ENCODE results near the gene POPDC3. TPM values are rescaled to one million over a fixed set of nuclear protein-coding genes. Genes with fewer than 3 reads are reported as not detected.
"Not testable (repeated sequence)": the region's sequence is repeated elsewhere in the genome, so short reads cannot be mapped to it uniquely, and the experiment has no call there.

The POPDC3 gene, protein sequence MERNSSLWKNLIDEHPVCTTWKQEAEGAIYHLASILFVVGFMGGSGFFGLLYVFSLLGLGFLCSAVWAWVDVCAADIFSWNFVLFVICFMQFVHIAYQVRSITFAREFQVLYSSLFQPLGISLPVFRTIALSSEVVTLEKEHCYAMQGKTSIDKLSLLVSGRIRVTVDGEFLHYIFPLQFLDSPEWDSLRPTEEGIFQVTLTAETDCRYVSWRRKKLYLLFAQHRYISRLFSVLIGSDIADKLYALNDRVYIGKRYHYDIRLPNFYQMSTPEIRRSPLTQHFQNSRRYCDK
- total RNA-seq (2014; rRNA removed; shearing (Covaris generic)) = 29.4 and 45.7 TPM in 2 replicates

DNA sequence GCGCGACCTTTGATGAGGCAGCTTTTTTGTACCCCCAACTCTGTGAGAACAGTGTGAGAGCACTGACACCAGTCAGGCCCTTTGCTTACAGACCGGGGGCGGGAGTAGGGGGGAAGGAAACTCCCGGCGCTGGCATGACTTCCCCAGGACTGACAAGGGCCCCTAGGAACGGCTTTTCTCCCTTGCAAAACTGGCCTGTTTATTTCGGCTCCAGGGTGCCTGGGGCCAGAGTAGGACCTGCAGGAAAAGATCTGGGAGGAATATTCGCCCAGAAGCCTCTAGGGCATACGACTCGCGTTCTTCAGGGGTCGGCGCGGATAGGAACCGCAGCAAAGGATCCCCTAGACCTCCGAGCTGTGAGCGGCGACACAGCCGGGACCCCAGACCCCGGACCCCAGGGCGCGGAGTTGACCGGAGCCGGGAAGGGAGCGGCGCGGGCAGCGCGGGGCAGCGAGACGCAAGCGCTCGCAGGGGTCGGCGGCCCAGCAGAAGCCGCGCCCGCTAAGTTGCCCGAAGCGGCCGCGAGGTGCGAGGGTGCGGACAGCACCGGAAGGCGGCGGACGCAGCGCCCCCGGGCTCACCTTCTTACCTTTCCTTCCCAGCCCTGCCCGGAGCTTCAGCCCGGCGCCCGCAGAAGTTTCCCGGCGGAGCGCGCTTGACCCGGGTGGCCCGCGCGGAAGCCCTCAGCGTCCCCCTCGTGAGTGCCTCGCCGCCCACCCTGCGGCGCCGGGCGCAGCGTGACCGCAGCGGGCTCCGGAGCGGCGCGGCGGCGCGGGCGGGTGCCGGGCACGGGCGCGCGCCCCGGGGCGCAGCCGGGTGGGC, at the start of gene POPDC3:
Gene POPDC3 (minus strand): TSS at position 771 of the 822 bp plus-strand sequence. CDS start 18,105 bp downstream, outside the sequence.
- DNase-seq (ENCODE audit: low spot score) = no peak

DNA sequence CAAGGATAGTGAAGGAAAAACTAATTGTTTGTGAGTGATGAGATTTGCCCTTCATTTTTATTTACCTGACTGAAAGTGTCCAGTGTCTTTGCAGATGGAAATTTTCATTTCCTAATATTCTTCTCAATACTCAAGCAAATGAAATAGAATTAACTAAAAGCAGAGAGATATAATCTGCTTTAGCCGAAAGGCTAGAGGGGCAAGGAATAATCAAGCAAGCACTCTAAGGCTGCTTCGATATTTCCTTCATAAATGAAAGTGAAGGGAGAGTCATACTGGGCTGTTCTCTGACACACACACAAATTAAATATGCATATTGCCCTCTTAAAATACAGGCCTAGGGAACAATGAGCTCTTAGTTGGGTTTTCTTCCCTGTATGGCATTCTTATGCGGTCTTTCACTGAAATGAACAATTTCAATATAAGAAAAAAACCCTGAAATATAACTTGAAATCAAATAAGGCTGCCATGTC, 47.5 kb upstream of the POPDC3 start:
- no peak for DNase-seq (ENCODE audit: low spot score)

DNA sequence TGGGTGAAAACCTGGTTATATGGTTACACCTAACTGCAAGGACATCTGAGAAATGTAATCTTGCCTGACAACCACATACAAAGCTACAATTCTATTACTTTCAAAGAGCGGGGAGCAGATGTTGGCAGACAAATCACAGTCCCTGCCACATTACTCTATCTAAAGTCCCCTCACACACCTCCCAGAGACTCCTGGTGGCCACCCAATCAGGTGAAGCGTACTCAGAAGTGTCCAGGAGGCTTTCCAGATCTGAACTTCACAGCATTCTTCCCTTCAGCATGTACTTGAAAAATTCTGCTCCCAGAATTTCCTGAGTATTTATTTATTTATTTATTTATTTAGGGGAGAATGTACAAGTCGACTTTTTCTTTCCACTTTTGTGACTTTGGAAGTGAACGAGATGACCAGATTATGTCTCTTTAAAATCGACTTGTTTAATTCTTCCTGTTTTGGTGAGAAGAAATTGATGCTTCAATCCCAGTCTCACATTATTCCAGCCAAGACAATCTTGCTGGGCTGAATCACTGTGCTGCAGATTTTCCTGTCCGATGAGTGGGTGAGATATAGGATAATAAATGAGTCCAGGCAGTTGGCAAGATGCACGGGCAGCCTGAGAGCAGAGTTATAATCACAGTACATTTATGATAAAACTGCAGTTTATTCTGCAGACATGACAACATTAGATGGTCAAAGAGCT, 46.9 kb upstream of the POPDC3 start:
- no peak for DNase-seq (ENCODE audit: low spot score)

DNA sequence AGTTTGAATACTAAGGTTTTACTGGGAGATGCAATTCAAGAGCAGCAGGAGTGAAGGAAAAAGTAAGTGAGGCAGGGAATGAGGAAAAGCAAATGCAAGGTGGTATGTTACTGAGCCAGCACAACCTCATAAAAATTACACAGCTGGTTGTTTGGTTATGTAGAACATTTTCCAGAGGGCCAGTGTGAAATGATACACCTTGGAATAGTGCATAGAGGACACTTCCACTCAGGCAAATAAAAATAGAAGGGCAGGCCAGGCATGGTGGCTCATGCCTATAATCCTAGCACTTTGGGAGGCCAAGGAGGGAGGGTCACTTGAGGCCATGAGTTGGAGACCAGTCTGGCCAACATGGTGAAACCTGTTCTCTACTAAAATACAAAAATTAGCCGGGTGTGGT, 43.4 kb upstream of the POPDC3 start:
- no peak for DNase-seq (ENCODE audit: low spot score)

DNA sequence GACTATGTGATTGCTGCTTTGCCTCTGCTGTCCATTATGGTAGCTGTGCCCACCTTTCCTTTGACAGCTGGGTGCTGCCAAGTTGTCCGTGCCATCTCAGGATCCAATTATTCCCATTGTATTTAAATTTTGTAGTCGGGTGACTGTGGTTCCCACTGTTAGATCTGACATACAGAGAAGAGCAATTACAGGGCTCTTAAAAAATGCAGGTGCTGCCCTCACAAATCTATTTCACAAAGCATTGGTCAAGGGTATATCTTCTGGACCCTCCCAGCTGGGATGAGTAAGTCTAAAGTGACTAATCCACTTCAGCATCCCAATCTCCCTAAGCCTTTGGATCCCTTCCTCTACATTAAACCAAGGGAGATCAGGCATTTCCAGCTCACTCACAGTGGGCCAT, 41.4 kb upstream of the POPDC3 start:
- peak; percentile 22 for DNase-seq (ENCODE audit: low spot score)

DNA sequence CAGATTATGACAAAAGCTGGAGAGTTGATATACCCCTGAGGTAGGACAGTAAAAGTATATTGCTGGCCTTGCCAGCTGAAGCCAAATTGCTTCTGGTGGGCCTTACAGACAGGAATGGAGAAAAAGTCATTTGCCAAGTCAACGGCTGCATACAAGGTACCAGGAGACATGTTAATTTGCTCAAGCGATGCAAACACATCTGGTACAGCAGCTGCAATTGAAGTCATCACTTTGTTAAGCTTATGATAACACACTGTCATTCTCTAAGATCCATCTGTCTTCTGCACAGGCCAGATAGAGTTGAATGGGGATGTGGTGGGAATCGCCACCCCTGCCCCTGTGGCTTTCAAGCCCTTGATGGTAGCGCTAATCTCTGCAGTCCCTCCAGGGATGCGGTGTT, 40.4 kb upstream of the POPDC3 start:
- no peak for DNase-seq (ENCODE audit: low spot score)

DNA sequence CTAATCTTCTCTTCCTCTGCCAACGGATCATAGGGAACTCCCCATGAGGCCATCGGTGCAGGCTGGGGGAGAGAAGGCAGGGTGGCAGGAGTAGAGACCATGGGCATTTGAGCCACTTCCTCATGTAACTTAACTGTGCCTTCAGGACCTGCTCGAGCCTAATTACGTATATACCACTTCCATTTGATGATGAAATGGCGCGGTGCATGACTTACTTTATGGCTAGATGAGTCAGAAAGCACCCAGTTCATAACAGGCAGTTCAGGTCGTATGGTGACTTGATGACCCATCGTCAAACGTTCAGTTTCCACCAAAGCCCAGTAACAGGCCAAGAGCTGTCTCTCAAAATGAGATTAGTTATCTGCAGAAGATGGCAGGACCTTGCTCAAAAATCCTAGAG, 39.4 kb upstream of the POPDC3 start:
- not testable (repeated sequence) for DNase-seq (ENCODE audit: low spot score)

DNA sequence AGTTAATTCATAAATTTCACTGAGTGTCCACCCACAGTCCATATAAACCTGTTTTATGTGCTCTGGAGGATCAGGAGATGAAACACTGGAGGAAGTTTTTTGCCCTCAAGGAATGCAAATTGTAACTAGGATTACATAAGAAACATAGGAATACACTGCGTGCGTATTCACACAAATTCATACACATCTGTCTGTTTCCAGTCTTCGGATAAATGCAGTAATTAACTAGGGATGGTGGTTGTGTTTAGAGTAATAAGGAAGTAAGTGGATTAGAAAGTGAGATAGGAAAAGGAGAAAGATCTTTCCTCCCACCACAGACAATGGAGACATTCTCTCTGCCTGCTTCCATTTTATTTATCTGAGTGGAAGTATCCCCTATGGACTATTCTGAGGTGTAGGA, 35.7 kb upstream of the POPDC3 start:
- no peak for DNase-seq (ENCODE audit: low spot score)

DNA sequence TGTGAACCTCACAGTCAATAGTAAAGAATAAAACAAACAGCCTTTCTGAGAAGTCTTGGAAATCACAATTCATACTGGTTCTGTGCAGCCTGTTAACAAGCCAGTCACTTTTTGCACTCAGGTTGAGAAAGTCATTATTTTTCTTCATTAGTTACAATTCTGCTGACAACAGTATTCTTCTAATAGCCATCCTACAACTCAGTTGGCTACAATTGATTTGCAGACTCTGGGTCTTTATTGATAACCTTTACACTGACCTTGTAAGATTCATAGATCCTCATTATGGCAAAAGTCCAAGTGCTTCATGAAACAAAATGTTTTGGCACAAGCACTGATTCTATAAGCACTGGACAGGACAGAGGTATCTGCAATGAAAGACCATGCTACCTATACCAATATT, 34.9 kb upstream of the POPDC3 start:
- no peak for DNase-seq (ENCODE audit: low spot score)

DNA sequence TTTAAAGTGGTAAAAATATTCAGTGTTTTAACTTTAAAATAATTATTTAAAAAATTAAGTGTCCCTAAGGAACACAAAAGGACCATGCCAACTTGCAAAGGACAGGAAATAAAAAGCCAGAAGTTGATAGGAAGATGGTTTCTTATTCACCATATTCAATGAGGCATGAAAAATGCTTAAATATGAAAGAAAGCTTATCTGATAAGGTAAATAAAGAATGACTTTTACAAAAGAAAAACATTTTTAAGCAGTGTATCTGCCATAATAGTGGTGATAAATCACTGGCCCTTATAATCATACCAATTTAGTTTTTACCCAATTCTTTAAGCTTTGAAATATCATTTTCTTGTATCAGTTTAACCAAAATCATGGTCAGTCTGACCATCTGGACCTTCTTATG, 33.5 kb upstream of the POPDC3 start:
- DNase-seq (ENCODE audit: low spot score) = no peak

DNA sequence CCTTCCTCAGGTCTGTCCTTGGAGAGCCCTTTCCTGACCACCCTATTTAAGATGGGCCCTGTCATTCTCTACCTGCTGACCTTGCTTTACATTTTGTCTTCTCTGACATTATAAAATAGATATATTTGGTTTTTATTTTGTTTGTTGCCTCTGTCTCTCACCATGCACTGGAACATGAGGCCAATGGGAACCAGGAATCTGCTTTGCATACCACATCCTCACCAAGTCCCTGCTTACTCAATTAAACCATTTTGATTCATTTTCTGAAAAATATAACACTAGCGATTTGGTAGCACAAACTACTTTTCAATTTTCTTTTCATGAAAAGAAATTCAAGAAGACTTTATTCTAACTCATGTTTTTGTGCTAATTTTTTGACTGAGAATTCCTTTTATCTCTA, 32.8 kb upstream of the POPDC3 start:
- no peak for DNase-seq (ENCODE audit: low spot score)

DNA sequence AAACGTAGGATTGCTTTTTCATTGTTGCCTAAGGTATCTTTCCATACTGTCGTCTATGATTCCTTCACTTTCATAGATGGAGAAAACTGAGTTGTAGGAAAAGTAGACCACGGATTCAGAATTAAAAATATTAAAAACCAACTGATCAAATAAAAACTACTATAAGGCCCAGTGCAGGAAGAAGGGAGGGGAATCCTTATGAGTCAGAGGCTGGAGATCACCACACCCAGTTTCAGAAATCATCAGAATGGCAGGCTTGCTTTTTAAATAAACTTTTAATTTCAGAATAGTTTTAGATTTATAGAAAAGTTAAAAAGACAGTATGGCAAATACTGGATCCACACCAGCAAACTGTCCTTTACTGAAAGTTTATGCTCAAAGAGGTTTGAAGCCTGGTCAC, 32.0 kb upstream of the POPDC3 start:
- peak; percentile 53 for DNase-seq (ENCODE audit: low spot score)

DNA sequence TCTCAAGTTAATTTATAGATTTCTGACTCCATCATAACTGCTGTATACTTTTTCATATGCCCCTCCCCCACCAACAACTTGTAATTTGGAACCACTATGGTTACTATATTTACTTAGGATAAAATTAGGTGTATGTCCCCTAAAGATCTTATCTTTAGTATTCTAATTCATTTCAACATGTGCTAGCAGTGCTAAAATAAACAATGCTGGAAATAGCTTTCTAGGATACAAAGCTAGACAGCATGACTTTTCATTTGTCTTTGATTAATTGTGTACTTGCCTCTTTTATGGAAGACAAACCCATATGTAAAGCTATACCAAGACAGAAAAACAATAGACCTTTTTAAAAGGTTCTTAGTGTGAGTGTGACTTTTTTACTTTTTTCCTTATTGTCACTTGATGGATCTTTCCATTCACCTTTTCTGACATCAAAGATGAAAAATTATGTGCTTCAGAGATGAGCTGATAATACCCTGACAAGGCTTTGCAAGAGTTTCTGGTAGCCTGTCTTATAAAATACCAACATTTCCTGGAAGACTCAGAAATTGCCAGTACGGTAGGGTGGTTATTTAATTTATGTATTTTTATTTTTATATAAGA, 31.2 kb upstream of the POPDC3 start:
- no peak for DNase-seq (ENCODE audit: low spot score)

DNA sequence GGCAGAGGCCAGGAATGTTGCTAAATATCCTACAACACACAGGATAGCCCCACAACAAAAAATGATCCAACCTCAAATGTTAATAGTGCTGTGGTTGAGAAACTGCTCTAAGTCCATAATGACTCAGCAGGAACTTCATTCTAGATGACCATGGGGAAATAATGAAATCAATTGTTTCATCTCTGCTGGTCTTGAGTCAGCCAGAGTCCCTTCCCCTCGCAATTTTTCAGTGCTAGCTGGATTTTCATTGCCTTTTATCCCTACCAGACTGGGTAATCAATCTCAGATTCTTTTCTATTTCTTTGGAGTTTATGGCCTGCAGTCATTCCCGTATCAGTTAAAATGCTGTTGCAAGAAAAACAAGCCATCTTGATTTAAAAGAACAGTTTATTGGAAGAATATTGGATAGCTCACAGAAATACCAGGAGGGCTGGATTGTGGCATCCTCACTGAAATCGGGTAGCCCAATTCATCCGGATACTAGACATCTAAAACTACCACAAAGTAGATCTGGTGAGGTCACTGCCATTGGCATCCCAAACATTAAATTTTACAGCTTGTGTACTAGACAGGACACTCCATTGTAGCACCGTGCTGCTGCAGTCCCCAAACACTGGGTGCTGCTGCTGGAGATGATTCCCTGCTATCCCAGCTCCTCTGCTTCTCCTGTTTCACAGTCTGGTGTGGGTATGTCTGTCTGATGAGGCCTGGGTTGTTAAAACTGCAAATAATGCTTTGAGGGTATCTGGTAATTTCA, 30.3 kb upstream of the POPDC3 start:
- peak; percentile 33 for DNase-seq (ENCODE audit: low spot score)

DNA sequence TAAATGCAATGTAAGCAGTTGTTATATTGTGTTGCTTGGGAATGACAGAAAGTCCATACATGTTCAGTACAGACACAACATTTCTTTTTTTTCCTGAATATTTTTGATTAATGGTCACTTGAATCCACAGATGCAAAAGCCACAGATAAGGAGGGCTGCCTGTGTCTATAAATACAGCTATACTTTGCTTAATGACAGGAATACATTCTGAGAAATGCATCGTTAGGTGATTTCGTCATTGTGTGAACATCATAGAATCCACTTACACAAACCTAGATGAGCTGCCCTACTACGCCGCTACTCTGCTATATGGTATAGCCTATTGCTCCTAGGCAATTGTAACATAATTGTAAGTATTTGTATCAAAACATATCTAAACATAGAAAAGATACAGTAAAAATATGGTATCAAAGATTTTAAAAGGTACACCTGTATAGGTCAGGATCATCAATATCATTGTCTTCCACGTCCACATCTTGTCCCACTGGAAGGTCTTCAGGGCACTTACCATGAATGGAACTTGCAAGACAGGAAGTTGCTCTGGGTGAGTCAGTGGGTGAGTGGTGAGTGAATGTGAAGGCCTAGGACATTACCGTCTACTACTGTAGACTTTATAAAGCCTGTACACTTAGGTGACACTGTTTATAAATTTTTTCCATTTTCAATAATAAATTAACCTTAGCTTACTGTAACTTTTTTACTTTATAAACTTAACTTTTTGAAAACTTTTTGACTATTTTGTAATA, 27.9 kb upstream of the POPDC3 start:
- peak; percentile 58 for DNase-seq (ENCODE audit: low spot score)

DNA sequence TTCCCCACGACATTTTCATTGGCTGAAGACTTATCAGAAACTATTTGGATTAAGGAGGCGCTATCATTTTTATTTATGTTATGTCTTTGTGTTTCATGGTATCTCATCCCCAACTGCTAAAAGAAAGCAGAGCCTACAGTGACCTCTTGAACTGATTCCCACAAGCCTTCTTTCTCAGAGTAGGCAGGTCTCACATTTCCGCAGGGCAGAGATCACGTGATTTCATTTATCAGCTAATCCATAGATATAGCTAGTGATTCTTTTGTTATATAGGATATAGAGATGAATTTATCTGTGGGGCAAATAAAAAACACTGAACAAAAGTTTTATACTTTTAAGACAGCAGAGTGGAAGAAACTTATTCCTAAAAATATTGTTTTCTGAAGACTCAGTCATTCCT, 25.0 kb upstream of the POPDC3 start:
- DNase-seq (ENCODE audit: low spot score) = no peak

DNA sequence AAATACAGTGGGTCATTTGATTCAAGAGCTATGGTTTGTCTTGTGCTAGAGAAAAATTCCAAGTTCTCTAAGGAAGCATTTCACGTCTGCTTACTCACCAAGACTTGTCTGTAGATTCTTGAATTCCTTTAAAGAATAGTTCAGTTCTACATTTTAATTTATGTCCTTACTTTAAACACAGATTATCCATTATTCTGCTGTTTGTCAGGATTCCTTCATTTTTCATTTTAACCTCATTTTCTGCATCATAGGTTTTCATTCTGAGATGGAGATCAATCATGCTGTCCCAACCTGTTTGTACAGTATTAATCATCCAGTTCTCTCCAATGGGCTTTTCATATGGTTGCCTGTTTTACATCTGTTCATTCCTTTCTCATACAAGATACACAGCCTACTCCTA, 24.5 kb upstream of the POPDC3 start:
- no peak for DNase-seq (ENCODE audit: low spot score)

DNA sequence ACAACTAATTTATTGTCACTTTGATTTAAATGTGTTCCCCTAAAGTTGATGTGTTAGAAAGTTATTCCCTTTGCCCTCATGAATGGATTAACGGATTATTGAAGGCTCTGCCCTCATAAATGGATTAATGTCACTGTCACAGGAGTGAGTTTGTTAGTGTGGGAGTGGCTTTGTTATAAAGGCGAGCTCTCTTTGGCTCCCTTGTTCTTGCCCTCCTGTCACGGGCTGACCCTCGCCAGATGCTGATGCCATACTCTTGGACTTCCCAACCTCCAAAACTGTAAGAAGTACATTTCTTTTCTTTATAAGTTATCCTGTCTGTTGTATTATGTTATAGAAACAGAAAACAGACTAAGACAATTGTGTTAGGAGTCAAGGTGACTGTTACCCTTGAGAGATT, 22.7 kb upstream of the POPDC3 start:
- DNase-seq (ENCODE audit: low spot score) = no peak

DNA sequence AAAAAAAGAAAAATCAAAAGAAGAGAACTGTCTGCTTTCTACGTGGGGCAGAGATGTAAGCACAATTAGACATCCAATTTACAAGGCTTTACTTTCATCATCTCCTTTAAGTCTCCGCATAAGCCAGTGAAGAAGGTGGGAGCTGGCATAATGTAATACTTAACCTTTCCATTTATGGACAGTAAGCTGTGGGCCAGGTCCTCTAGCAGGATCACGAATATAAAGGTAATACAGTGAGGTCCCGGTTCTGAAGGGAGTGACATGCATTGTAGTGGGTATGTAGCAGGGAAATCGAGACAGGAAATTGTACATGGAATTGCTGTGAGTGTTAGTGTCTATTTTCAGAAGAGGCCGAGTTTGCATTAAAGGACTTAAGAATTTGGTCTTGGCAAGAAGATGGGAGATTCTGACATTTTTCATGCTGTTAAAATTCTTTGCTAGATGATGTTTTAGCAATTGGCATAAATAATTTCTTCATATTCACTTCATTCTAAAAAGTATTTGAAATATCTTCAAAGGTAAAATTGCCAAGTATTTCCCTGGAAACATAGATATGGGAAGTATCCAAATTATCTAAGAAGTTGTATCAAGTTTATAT, 20.4 kb upstream of the POPDC3 start:
- DNase-seq (ENCODE audit: low spot score) = no peak

DNA sequence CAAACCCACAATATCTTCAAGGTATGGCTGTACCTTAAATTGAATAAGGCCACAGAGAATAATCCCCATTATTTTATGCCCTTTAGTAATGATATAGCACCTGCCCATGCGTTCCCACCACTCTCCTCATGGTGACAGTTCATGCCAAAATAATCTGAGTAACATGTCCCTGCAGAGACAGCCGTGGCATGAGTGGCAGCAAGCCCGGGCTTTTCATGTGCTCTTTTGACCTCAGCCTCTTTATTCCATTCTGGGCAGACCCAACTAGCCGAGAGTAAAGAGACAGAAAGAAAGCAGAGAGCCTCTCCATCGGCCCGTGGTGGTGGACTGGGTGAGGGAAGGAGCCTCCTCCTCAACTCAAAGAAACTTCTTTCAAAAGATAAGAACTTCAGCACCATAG, 19.9 kb upstream of the POPDC3 start:
- DNase-seq (ENCODE audit: low spot score) = no peak

Data from A172 (cell line).